Ascending aorta (tissue), 2 donors: ENCODE measurements around the gene EN1. TPM values are rescaled to one million over a fixed set of nuclear protein-coding genes. Genes with fewer than 3 reads are reported as not detected.

Experiments used
- DNase-seq, 2 donors: peaks; one replicate each; pipeline ENCODE4 v3.0.0-alpha.2; 2019; ENCODE audit warnings: low spot score in 2 of 2
- H3K27ac ChIP-seq, 2 donors: fragments of 200-600 bp; sonication (generic); one replicate each; pipeline ENCODE4 v1.5.1; 2016 to 2017; ENCODE audit warnings: mild to moderate bottlenecking in 1 of 2
- H3K27me3 ChIP-seq: fragments of 200-600 bp; sonication (generic); one replicate; pipeline ENCODE4 v1.5.1; 2017
- H3K36me3 ChIP-seq, 2 donors: fragments of 200-600 bp; sonication (generic); one replicate each; pipeline ENCODE4 v1.5.1; 2016
- H3K4me1 ChIP-seq, 2 donors: fragments of 200-600 bp; sonication (generic); one replicate each; pipeline ENCODE4 v1.5.1; 2016 to 2017; ENCODE audit warnings: mild to moderate bottlenecking in 1 of 2
- H3K4me3 ChIP-seq, 2 donors: fragments of 200-600 bp; sonication (generic); one replicate each; pipeline ENCODE4 v1.5.1; 2016 to 2017; ENCODE audit warnings: mild to moderate bottlenecking in 1 of 2
- H3K9me3 ChIP-seq, 2 donors: fragments of 200-600 bp; sonication (generic); one replicate each; pipeline ENCODE4 v1.5.1; 2016
- intact Hi-C: fragments of 100-400 bp; cut with DNase I; formaldehyde crosslinking; loops from one replicate; pipeline ENCODE4 v1.15.1; 2023
- total RNA-seq: library from RNA; depleted of rRNA; stranded (reverse); fragments of >200 nt; gene quantifications from one replicate; pipeline ENCODE4 v1.1.0, GENCODE V29; 2016
- TF ChIP-seq, protein P1 (sequence below), 3 experiments: fragments of 200-600 bp in 2 of 3; fragments of 450-650 bp in 1 of 3; sonication (generic) in 2 of 3; IDR thresholded peaks; one replicate each; pipeline ENCODE4 v1.5.1; 2016 to 2019; ENCODE audit warnings: antibody characterized with exemption in 3 of 3, mild to moderate bottlenecking in 1 of 3, moderate library complexity in 1 of 3

EN1 gene
- total RNA-seq, 1 donor from 2014 or later, result not detected

DNA sequence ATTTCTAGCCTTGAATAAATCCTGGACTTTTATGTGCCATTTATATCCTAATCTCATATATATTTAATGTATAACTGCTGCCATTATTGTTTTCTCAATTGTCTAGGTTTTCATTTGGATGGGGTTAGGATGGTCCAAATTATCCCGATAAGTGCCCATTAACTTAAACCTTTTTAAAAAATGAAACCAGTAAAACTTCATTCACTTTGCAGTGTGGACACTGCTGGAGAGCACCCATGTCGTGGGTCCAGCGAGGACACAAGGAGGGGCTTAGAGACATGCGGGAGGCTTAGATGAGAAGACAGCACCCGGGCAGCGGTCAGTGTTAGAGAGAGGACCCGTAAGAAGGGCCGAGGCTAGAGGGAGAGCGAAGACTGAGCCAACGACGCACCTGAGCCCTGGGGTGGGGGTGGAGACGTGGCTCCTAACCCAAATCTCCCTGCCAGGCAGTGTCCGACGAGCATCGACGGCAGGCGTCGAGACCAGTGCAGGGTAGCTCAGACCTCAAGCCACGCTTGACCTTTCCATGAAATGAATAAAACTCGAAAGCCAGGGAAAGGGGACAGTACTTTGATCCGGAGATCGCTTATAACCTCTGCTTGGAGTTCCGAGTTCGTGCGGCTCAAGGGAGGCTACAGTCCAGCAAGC, 9.0 kb upstream of the EN1 start:
- H3K9me3 ChIP-seq, result no peaks in the 10 kb centered on the region
- H3K36me3 ChIP-seq, result no peaks in the 10 kb centered on the region
- intact Hi-C loops, result loop anchor here (5.0 kb wide), 1 partner anchor 634 kb away; no protein-coding TSS in a partner anchor
- peak overlapping the region in 1 of 2 donors; percentile 44 for H3K4me3 ChIP-seq
- no peak for DNase-seq
- TF ChIP-seq, protein P1, sequence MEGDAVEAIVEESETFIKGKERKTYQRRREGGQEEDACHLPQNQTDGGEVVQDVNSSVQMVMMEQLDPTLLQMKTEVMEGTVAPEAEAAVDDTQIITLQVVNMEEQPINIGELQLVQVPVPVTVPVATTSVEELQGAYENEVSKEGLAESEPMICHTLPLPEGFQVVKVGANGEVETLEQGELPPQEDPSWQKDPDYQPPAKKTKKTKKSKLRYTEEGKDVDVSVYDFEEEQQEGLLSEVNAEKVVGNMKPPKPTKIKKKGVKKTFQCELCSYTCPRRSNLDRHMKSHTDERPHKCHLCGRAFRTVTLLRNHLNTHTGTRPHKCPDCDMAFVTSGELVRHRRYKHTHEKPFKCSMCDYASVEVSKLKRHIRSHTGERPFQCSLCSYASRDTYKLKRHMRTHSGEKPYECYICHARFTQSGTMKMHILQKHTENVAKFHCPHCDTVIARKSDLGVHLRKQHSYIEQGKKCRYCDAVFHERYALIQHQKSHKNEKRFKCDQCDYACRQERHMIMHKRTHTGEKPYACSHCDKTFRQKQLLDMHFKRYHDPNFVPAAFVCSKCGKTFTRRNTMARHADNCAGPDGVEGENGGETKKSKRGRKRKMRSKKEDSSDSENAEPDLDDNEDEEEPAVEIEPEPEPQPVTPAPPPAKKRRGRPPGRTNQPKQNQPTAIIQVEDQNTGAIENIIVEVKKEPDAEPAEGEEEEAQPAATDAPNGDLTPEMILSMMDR (IDR thresholded peaks at IDR 0.05), result no peak
- H3K27ac ChIP-seq, result no peak overlapping the region
- peaks cover 0 to 17% of the 10 kb centered on the region in 2 donors for H3K4me1 ChIP-seq
- peaks cover 34% of the 10 kb centered on the region for H3K27me3 ChIP-seq

DNA sequence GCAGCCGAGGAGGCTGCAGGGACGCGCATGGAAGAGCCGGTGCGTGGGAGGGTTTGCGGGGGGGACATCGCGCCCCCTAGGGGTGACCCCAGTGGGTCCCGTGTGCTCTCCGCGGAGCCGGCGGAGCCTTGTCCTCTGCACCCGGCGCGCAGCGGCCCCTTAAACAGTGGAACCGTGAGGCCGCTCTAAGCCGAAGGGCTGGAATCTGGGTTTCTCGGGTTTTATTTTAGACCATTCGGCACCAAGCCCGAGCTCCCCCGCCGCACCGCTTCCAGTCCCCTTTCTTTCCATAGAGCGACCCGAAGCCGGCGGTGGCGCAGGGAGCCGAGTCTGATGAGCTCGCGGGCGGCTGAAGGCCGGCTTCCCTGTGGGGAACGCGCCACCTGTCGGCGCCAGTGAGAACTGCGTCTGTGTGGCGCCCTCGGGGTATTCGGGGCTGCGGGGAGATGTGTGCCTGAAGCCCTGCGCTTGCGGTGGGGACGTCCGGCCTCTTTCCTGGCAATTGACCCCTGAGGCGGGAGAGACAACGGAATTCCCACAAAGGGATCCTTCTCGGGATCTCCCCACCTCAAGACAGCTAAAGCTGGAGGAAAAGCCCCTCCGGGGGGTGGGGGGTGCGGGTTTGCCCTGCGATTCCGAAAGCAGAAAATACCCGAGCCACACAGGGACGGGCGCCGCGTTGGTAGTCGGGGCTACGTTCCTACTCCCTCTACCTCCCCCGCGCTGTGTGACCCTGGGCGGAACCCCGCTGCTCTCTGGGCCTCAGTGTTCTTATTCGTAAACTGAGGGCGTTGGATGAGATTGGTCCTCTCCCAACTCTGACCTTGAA, 8.2 kb upstream of the EN1 start:
- H3K27me3 ChIP-seq, result peaks cover 34% of the 10 kb centered on the region
- no peaks in the 10 kb centered on the region for H3K36me3 ChIP-seq
- peak overlapping the region; percentile 39 to 44 for H3K4me3 ChIP-seq
- peak; percentile 25 to 81 for DNase-seq
- TF ChIP-seq, protein P1 (IDR thresholded peaks at IDR 0.05), result peak; percentile 81 to 97 (median 84)
- H3K27ac ChIP-seq, result no peak overlapping the region
- peaks cover 0 to 17% of the 10 kb centered on the region in 2 donors for H3K4me1 ChIP-seq
- intact Hi-C loops, result loop anchor here (2.0 to 5.0 kb wide), 2 partner anchors 633 to 809 kb away; no protein-coding TSS in a partner anchor
- no peaks in the 10 kb centered on the region for H3K9me3 ChIP-seq

DNA sequence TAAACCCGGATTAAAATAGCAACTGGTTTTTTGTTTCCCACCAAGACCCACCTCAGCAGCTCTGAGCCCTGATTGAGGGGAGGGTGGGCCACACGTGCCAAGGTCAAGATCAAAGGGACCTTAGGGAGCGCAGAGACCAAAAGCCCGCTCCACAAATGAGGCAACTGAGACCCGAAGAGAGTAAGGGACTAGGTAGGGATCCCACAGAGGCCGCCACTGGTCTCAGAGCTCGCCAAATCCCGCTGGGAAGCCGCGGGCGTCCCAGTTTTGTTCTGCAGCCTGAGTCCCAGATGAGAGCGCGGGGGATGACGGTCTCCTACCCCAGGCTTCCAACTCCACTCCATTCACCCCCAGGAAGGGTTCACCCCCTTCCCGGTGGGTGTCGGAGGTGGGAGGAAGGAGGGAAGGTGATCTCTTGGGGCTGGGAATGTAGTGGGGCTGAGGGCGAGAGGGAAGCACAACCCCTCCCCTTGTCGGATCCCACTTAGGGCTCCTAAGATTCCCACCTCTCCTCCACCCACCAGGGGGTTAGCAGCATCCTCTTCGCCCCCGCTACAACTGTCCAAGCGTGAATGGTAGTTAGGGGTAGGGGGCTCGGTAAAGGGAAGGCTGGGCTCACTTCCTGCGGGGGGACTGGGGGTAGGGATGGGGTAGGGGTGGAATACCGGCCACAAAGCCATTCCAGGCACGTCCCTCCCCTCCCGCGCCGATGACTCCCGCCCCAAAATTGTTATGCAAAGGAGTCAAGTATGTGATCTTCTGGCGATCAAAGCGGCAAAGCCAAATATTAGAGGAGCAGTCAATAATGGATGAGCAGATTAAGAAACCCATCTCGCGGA, 7.3 kb upstream of the EN1 start:
- peak in 1 of 2 donors; percentile 40 for DNase-seq
- no peaks in the 10 kb centered on the region for H3K36me3 ChIP-seq
- H3K27ac ChIP-seq, result no peak overlapping the region
- peak overlapping the region in 1 of 2 donors; percentile 39 for H3K4me3 ChIP-seq
- peaks cover 0 to 17% of the 10 kb centered on the region in 2 donors for H3K4me1 ChIP-seq
- peaks cover 35% of the 10 kb centered on the region for H3K27me3 ChIP-seq
- TF ChIP-seq, protein P1 (IDR thresholded peaks at IDR 0.05), result no peak
- no peaks in the 10 kb centered on the region for H3K9me3 ChIP-seq
- intact Hi-C loops, result loop anchor here (2.0 to 5.0 kb wide), 2 partner anchors 632 to 808 kb away; no protein-coding TSS in a partner anchor

DNA sequence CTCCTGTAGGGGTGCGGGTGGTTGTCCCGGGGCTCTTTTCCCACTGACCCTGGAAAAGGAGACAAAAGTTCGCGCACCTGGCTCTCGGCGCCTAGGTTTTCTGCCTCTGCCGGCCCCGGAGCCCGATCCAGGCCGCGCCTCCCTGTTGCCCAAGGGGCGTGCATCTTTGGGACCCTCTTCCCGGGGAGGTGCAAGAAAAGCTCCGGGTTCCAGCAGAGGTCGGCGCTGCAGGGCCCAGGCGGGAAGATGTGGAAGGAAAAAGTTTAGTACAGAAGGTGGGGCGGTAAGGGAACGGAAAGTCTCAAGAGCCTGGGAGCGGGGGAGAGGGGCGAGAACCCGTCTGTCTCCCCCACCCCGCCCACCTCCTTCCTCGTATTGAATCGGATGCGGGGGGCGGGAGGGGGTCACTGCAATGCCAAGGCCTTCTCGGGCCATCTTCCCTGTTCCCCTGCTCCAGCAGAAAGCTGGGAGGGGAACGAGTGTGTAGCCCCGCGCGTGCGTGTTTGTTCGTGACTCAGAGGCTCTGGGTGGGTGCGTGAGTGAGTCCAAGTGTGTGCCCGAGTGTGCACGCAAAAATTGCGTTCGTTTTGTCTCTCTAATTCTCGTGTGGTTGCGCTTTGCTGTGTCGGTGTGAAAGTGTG, 6.3 kb upstream of the EN1 start:
- Histone ChIP-seq H3K36me3 (no peaks in the 10 kb centered on the region), H3K9me3 (no peaks in the 10 kb centered on the region), H3K27ac (no peak overlapping the region), H3K4me3 (no peak overlapping the region), H3K27me3 (peaks cover 41% of the 10 kb centered on the region), H3K4me1 (peaks cover 0 to 17% of the 10 kb centered on the region in 2 donors)
- TF ChIP-seq, protein P1 (IDR thresholded peaks at IDR 0.05), result no peak
- intact Hi-C loops, result loop anchor here (2.0 kb wide), 1 partner anchor 807 kb away; no protein-coding TSS in a partner anchor
- peak in 1 of 2 donors; percentile 61 for DNase-seq
